ENCODE results near the gene NIPA2.

DNA sequence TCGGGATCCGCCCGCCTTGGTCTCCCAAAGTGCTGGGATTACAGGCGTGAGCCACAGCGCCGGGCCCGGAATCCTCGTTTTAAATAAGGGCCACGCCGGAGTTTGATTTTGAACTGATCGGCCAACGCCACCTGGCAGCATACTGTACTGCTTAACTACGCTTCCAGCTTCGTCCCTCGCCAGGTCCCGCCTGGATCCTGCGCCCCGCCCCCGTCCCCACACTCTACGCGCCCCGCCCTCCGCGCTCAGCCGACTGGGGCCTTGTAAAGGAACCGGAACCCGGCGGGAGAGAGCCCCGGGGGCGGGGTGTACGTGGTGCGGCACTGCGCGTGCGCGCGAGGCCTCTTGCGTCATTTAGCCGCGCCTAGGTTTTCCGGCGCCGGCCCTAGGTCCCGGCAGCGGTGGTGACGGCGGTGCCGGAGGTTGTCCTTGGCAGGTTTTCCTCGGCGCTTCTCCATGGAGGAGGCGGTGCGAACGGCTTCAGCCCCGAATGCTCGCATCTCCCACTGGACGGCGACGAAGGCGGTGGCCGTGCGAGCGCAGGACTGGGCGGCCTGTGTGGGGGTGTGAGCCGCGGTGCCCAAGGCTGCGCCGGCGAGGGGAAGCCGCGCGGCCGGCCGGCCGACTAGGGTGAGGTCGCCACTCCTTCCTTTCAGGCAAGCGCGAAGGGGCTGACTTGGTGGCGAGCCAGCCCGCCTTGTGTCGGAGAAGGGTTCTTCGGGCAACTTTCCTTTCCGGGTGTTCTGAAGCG, at the start of gene NIPA2:
- TF ChIP-seq, protein P1, sequence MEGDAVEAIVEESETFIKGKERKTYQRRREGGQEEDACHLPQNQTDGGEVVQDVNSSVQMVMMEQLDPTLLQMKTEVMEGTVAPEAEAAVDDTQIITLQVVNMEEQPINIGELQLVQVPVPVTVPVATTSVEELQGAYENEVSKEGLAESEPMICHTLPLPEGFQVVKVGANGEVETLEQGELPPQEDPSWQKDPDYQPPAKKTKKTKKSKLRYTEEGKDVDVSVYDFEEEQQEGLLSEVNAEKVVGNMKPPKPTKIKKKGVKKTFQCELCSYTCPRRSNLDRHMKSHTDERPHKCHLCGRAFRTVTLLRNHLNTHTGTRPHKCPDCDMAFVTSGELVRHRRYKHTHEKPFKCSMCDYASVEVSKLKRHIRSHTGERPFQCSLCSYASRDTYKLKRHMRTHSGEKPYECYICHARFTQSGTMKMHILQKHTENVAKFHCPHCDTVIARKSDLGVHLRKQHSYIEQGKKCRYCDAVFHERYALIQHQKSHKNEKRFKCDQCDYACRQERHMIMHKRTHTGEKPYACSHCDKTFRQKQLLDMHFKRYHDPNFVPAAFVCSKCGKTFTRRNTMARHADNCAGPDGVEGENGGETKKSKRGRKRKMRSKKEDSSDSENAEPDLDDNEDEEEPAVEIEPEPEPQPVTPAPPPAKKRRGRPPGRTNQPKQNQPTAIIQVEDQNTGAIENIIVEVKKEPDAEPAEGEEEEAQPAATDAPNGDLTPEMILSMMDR (IDR thresholded peaks at IDR 0.05; ENCODE audit: low read depth, low read length) = no peak
- TF ChIP-seq EZH2phosphoT487 (IDR thresholded peaks at IDR 0.05; ENCODE audit: low read depth) = no peak

Measured in OCI-LY3 (cell line).